Measurements from ENCODE around the gene RNF145. TPM values are rescaled to one million over a fixed set of nuclear protein-coding genes. Genes with fewer than 3 reads are reported as not detected.
A peak's percentile ranks its signal among the peaks of the same experiment; 100 is the strongest.

RNF145 gene
- total and polyA plus RNA-seq, 2 of the 13 experiments (the other 11 are each of a cell fraction or from before 2014, with no cell fraction given): 24.6 TPM

DNA sequence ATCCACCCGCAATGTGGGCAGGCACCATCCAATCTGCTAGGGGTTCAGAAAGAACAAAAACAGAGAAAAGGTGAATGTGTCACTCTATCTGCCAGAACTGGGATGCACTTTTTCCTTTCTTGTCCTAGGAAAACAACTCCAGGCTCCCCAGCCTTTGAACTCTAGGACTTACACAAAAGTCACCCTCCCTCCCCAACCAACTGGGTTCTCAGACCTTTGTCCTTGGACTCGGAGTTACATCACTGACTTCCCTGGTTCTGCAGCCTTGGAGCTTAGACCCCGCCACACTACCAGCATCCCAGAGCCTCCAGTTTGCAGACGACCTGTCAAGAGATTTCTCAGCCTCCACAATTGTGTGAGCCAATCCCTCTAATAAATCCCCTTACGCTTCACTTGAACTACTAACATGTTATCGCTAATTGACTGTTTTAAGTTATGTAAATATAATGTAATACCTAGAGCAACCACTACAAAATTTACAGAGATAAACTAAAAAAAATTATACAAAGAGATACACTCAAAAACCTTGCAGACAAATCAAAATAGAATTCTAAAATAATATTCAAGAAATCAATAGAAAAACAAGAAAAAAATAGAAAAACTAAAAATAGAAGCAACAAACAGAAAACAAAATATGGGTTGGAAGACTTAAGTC is 48.4 kb upstream of the RNF145 start (continued):
- TF ChIP-seq, protein P1, sequence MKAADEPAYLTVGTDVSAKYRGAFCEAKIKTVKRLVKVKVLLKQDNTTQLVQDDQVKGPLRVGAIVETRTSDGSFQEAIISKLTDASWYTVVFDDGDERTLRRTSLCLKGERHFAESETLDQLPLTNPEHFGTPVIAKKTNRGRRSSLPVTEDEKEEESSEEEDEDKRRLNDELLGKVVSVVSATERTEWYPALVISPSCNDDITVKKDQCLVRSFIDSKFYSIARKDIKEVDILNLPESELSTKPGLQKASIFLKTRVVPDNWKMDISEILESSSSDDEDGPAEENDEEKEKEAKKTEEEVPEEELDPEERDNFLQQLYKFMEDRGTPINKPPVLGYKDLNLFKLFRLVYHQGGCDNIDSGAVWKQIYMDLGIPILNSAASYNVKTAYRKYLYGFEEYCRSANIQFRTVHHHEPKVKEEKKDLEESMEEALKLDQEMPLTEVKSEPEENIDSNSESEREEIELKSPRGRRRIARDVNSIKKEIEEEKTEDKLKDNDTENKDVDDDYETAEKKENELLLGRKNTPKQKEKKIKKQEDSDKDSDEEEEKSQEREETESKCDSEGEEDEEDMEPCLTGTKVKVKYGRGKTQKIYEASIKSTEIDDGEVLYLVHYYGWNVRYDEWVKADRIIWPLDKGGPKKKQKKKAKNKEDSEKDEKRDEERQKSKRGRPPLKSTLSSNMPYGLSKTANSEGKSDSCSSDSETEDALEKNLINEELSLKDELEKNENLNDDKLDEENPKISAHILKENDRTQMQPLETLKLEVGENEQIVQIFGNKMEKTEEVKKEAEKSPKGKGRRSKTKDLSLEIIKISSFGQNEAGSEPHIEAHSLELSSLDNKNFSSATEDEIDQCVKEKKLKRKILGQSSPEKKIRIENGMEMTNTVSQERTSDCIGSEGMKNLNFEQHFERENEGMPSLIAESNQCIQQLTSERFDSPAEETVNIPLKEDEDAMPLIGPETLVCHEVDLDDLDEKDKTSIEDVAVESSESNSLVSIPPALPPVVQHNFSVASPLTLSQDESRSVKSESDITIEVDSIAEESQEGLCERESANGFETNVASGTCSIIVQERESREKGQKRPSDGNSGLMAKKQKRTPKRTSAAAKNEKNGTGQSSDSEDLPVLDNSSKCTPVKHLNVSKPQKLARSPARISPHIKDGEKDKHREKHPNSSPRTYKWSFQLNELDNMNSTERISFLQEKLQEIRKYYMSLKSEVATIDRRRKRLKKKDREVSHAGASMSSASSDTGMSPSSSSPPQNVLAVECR (CRISPR knock-in tag; IDR thresholded peaks at IDR 0.05; ENCODE audit: borderline replicate concordance): peak; percentile 31; the same call in 1 of the 2 replicates
- TF ChIP-seq, protein P2, sequence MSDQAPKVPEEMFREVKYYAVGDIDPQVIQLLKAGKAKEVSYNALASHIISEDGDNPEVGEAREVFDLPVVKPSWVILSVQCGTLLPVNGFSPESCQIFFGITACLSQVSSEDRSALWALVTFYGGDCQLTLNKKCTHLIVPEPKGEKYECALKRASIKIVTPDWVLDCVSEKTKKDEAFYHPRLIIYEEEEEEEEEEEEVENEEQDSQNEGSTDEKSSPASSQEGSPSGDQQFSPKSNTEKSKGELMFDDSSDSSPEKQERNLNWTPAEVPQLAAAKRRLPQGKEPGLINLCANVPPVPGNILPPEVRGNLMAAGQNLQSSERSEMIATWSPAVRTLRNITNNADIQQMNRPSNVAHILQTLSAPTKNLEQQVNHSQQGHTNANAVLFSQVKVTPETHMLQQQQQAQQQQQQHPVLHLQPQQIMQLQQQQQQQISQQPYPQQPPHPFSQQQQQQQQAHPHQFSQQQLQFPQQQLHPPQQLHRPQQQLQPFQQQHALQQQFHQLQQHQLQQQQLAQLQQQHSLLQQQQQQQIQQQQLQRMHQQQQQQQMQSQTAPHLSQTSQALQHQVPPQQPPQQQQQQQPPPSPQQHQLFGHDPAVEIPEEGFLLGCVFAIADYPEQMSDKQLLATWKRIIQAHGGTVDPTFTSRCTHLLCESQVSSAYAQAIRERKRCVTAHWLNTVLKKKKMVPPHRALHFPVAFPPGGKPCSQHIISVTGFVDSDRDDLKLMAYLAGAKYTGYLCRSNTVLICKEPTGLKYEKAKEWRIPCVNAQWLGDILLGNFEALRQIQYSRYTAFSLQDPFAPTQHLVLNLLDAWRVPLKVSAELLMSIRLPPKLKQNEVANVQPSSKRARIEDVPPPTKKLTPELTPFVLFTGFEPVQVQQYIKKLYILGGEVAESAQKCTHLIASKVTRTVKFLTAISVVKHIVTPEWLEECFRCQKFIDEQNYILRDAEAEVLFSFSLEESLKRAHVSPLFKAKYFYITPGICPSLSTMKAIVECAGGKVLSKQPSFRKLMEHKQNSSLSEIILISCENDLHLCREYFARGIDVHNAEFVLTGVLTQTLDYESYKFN (CRISPR knock-in tag; conservative IDR thresholded peaks at IDR 0.05): peak; percentile 77
- TF ChIP-seq, protein P3, sequence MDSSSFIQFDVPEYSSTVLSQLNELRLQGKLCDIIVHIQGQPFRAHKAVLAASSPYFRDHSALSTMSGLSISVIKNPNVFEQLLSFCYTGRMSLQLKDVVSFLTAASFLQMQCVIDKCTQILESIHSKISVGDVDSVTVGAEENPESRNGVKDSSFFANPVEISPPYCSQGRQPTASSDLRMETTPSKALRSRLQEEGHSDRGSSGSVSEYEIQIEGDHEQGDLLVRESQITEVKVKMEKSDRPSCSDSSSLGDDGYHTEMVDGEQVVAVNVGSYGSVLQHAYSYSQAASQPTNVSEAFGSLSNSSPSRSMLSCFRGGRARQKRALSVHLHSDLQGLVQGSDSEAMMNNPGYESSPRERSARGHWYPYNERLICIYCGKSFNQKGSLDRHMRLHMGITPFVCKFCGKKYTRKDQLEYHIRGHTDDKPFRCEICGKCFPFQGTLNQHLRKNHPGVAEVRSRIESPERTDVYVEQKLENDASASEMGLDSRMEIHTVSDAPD (CRISPR knock-in tag; IDR thresholded peaks at IDR 0.05): no peak
- peak; percentile 81 for TF ChIP-seq RARA (CRISPR knock-in tag; IDR thresholded peaks at IDR 0.05)
- TF ChIP-seq SMAD3 (CRISPR knock-in tag; IDR thresholded peaks at IDR 0.05): 0 out of 2 replicates have a peak, but pooled peaks have one; percentile 23
- peak; percentile 52 for TF ChIP-seq THAP11 (CRISPR knock-in tag; IDR thresholded peaks at IDR 0.05)
- TF ChIP-seq MED1 (CRISPR knock-in tag; IDR thresholded peaks at IDR 0.05): 0 out of 2 replicates have a peak, but pooled peaks have one; percentile 30
- no peak for TF ChIP-seq RFXAP (CRISPR knock-in tag; IDR thresholded peaks at IDR 0.05; ENCODE audit: borderline replicate concordance)
- no peak for TF ChIP-seq KDM1A (CRISPR knock-in tag; IDR thresholded peaks at IDR 0.05)
- TF ChIP-seq HDAC1 (CRISPR knock-in tag; IDR thresholded peaks at IDR 0.05): 0 out of 2 replicates have a peak, but pooled peaks have one; percentile 26
- TF ChIP-seq HDAC6 (IDR thresholded peaks at IDR 0.05; ENCODE audit: low read depth, low read length): no peak
- TF ChIP-seq, protein P4, sequence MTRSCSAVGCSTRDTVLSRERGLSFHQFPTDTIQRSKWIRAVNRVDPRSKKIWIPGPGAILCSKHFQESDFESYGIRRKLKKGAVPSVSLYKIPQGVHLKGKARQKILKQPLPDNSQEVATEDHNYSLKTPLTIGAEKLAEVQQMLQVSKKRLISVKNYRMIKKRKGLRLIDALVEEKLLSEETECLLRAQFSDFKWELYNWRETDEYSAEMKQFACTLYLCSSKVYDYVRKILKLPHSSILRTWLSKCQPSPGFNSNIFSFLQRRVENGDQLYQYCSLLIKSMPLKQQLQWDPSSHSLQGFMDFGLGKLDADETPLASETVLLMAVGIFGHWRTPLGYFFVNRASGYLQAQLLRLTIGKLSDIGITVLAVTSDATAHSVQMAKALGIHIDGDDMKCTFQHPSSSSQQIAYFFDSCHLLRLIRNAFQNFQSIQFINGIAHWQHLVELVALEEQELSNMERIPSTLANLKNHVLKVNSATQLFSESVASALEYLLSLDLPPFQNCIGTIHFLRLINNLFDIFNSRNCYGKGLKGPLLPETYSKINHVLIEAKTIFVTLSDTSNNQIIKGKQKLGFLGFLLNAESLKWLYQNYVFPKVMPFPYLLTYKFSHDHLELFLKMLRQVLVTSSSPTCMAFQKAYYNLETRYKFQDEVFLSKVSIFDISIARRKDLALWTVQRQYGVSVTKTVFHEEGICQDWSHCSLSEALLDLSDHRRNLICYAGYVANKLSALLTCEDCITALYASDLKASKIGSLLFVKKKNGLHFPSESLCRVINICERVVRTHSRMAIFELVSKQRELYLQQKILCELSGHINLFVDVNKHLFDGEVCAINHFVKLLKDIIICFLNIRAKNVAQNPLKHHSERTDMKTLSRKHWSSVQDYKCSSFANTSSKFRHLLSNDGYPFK (CRISPR knock-in tag; IDR thresholded peaks at IDR 0.05; ENCODE audit: borderline replicate concordance): no peak
- TF ChIP-seq CBFB (CRISPR knock-in tag; IDR thresholded peaks at IDR 0.05): no peak
- TF ChIP-seq, protein P5, sequence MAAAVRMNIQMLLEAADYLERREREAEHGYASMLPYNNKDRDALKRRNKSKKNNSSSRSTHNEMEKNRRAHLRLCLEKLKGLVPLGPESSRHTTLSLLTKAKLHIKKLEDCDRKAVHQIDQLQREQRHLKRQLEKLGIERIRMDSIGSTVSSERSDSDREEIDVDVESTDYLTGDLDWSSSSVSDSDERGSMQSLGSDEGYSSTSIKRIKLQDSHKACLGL (CRISPR knock-in tag; IDR thresholded peaks at IDR 0.05): no peak
- peak; percentile 57 for TF ChIP-seq FOSL2 (CRISPR knock-in tag; IDR thresholded peaks at IDR 0.05)
- peak; percentile 38; the same call in 1 of the 2 replicates for TF ChIP-seq FOXA3 (CRISPR knock-in tag; IDR thresholded peaks at IDR 0.05)
- 0 out of 2 replicates have a peak, but pooled peaks have one; percentile 33 for TF ChIP-seq PPARG (CRISPR knock-in tag; conservative IDR thresholded peaks at IDR 0.05)

Data from HepG2 (cell line).